HL-60 (cell line): ENCODE data around the gene SLBP.

Source experiments
- SPI1 ChIP-seq: IDR thresholded peaks from 2 replicates; pipeline ENCODE4 v1.6.1; 2012; ENCODE audit warnings: low read depth, mild to moderate bottlenecking, borderline replicate concordance
- TF ChIP-seq, protein P1 (sequence below): IDR thresholded peaks from one replicate; pipeline ENCODE4 v1.5.1; 2011; ENCODE audit warnings: low read length, control low read depth, inconsistent platforms; ENCODE audit not compliant: insufficient read depth
- TF ChIP-seq, protein P2 (sequence below): IDR thresholded peaks from 2 replicates; pipeline ENCODE4 v1.6.1; 2012; ENCODE audit warnings: low read depth; ENCODE audit not compliant: insufficient replicate concordance

GRCh38 chr4:1749370-1749769, 37.3 kb upstream of the SLBP start:
- TF ChIP-seq, protein P1, sequence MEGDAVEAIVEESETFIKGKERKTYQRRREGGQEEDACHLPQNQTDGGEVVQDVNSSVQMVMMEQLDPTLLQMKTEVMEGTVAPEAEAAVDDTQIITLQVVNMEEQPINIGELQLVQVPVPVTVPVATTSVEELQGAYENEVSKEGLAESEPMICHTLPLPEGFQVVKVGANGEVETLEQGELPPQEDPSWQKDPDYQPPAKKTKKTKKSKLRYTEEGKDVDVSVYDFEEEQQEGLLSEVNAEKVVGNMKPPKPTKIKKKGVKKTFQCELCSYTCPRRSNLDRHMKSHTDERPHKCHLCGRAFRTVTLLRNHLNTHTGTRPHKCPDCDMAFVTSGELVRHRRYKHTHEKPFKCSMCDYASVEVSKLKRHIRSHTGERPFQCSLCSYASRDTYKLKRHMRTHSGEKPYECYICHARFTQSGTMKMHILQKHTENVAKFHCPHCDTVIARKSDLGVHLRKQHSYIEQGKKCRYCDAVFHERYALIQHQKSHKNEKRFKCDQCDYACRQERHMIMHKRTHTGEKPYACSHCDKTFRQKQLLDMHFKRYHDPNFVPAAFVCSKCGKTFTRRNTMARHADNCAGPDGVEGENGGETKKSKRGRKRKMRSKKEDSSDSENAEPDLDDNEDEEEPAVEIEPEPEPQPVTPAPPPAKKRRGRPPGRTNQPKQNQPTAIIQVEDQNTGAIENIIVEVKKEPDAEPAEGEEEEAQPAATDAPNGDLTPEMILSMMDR = no peak
- TF ChIP-seq, protein P2, sequence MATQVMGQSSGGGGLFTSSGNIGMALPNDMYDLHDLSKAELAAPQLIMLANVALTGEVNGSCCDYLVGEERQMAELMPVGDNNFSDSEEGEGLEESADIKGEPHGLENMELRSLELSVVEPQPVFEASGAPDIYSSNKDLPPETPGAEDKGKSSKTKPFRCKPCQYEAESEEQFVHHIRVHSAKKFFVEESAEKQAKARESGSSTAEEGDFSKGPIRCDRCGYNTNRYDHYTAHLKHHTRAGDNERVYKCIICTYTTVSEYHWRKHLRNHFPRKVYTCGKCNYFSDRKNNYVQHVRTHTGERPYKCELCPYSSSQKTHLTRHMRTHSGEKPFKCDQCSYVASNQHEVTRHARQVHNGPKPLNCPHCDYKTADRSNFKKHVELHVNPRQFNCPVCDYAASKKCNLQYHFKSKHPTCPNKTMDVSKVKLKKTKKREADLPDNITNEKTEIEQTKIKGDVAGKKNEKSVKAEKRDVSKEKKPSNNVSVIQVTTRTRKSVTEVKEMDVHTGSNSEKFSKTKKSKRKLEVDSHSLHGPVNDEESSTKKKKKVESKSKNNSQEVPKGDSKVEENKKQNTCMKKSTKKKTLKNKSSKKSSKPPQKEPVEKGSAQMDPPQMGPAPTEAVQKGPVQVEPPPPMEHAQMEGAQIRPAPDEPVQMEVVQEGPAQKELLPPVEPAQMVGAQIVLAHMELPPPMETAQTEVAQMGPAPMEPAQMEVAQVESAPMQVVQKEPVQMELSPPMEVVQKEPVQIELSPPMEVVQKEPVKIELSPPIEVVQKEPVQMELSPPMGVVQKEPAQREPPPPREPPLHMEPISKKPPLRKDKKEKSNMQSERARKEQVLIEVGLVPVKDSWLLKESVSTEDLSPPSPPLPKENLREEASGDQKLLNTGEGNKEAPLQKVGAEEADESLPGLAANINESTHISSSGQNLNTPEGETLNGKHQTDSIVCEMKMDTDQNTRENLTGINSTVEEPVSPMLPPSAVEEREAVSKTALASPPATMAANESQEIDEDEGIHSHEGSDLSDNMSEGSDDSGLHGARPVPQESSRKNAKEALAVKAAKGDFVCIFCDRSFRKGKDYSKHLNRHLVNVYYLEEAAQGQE = no peak
- no peak for TF ChIP-seq SPI1
